HCT116 (cell line): ENCODE data around the gene PLA2G2C. TPM values are rescaled to one million over a fixed set of nuclear protein-coding genes. Genes with fewer than 3 reads are reported as not detected.
A peak's percentile ranks its signal among the peaks of the same experiment; 100 is the strongest.

ENCODE experiments used
- ATAC-seq: fragments of 200-7000 bp; cut with Tn5 transposase; 2 replicates; pipeline ENCODE4 v1.9.1; 2020; ENCODE audit warnings: mild to moderate bottlenecking, moderate library complexity
- BruUV-seq: library from RNA; stranded (reverse); fragments of 400-500 nt; replicated peaks from 2 replicates; lab custom pipeline; 2021; lab: Mats Ljungman, UMichigan
- CTCF ChIA-PET: fragments of 300-600 bp; sonication (Branson Sonifier 250); formaldehyde crosslinking; loops from one replicate; lab custom pipeline; 2021; ENCODE audit warnings: antibody characterized with exemption; lab: Charles Lee
- POLR2A ChIA-PET: fragments of 300-600, 350-600 bp; sonication (Branson Sonifier 250); formaldehyde crosslinking; loops from one replicate; lab custom pipeline; 2021; ENCODE audit warnings: antibody characterized with exemption; lab: Charles Lee
- RAD21 ChIA-PET, 2 experiments: fragments of 300-600 bp; sonication (Branson Sonifier 250); formaldehyde crosslinking; loops; one replicate each; lab custom pipeline; 2023; ENCODE audit warnings: low total read pairs in 2 of 2; ENCODE audit not compliant: uncharacterized antibody in 2 of 2, unreplicated experiment in 2 of 2, low non-redundant PET in 1 of 2; lab: Charles Lee
- DNase-seq: peaks from one replicate; pipeline ENCODE4 v3.0.0-alpha.2; 2010; ENCODE audit warnings: low read depth, low spot score
- H2AFZ ChIP-seq: fragments of 200-600 bp; shearing (Covaris generic), sonication (generic); 2 replicates; pipeline ENCODE4 v1.6.1; 2017; ENCODE audit warnings: low read depth, mixed run types, mixed read lengths, antibody characterized with exemption, low read length; ENCODE audit not compliant: poor library complexity, severe bottlenecking
- H3K27ac ChIP-seq: 2 replicates; pipeline ENCODE4 v1.5.1; 2012; ENCODE audit warnings: low read depth, low read length
- H3K27me3 ChIP-seq: fragments of 200-600 bp; sonication (generic); 2 replicates; pipeline ENCODE4 v1.6.1; 2016; ENCODE audit warnings: mixed run types, low read length, mixed read lengths; ENCODE audit not compliant: insufficient read depth
- H3K36me3 ChIP-seq, 2 experiments: fragments of 200-500 bp in 1 of 2; fragments of 200-600 bp in 1 of 2; sonication (Bioruptor generic) in 1 of 2; sonication (generic) in 1 of 2; 2 replicates each; pipeline versions ENCODE4 v1.5.1 to v1.6.1; 2014 to 2016; ENCODE audit warnings: low read length in 2 of 2, inconsistent platforms in 1 of 2, mixed read lengths in 1 of 2, mixed run types in 1 of 2; ENCODE audit not compliant: insufficient read depth in 2 of 2, control insufficient read depth in 1 of 2
- H3K4me1 ChIP-seq, 2 experiments: fragments of 200-600 bp in 1 of 2; sonication (generic) in 1 of 2; 2 replicates each; pipeline versions ENCODE4 v1.5.1 to v1.6.1; 2012 to 2017; ENCODE audit warnings: low read length in 2 of 2, inconsistent platforms in 1 of 2, mild to moderate bottlenecking in 1 of 2, mixed read lengths in 1 of 2, mixed run types in 1 of 2, moderate library complexity in 1 of 2; ENCODE audit not compliant: insufficient read depth in 2 of 2, control insufficient read depth in 1 of 2
- H3K4me2 ChIP-seq: fragments of 200-600 bp; sonication (generic); 2 replicates; pipeline ENCODE4 v1.6.1; 2017; ENCODE audit warnings: mixed run types, low read length, mixed read lengths
- H3K4me3 ChIP-seq, 2 experiments: fragments of 200-600 bp in 1 of 2; sonication (generic) in 1 of 2; replicated peaks in 1 of 2; 2 replicates each; pipeline ENCODE4 v1.5.1; 2011 to 2016; ENCODE audit warnings: low read length in 2 of 2, control low read depth in 1 of 2, low read depth in 1 of 2, mild to moderate bottlenecking in 1 of 2, mixed read lengths in 1 of 2, mixed run types in 1 of 2
- H3K79me2 ChIP-seq: fragments of 200-600 bp; sonication (generic); 2 replicates; pipeline ENCODE4 v1.6.1; 2017; ENCODE audit warnings: mild to moderate bottlenecking, mixed run types, low read length, moderate library complexity, mixed read lengths; ENCODE audit not compliant: insufficient read depth
- H3K9ac ChIP-seq: fragments of 200-600 bp; sonication (generic); 2 replicates; pipeline ENCODE4 v1.6.1; 2016; ENCODE audit warnings: low read length, mixed read lengths
- H3K9me2 ChIP-seq: fragments of 200-600 bp; sonication (generic), shearing (Covaris generic); 2 replicates; pipeline ENCODE4 v1.6.1; 2017; ENCODE audit warnings: mixed run types, mild to moderate bottlenecking, moderate library complexity; ENCODE audit not compliant: insufficient read depth
- H3K9me3 ChIP-seq, 2 experiments: fragments of 200-500 bp in 1 of 2; fragments of 200-600 bp in 1 of 2; sonication (Bioruptor generic) in 1 of 2; sonication (generic) in 1 of 2; 2 replicates each; pipeline ENCODE4 v1.6.1; 2014 to 2017; ENCODE audit warnings: low read length in 2 of 2, mixed read lengths in 2 of 2, inconsistent platforms in 1 of 2, low read depth in 1 of 2, mild to moderate bottlenecking in 1 of 2, mixed run types in 1 of 2, moderate library complexity in 1 of 2; ENCODE audit not compliant: control insufficient read depth in 1 of 2, insufficient read depth in 1 of 2
- H4K20me1 ChIP-seq: fragments of 200-600 bp; sonication (generic), shearing (Covaris generic); 2 replicates; pipeline ENCODE4 v1.6.1; 2017; ENCODE audit warnings: mixed run types, mild to moderate bottlenecking, moderate library complexity; ENCODE audit not compliant: insufficient read depth
- CEBPB ChIP-seq: IDR thresholded peaks from 2 replicates; pipeline ENCODE4 v1.6.1; 2012; ENCODE audit warnings: low read depth
- CTCF ChIP-seq, 3 experiments: fragments of 200-600 bp in 1 of 3; sonication (generic) in 1 of 3; IDR thresholded peaks in 2 of 3; conservative IDR thresholded peaks in 1 of 3; 2 replicates each; pipeline ENCODE4 v1.5.1; 2012 to 2017; ENCODE audit warnings: low read depth in 2 of 3, low read length in 2 of 3, antibody characterized with exemption in 1 of 3, borderline replicate concordance in 1 of 3, control low read depth in 1 of 3, mild to moderate bottlenecking in 1 of 3, mixed read lengths in 1 of 3, mixed run types in 1 of 3, moderate library complexity in 1 of 3; ENCODE audit not compliant: insufficient read depth in 1 of 3
- EGR1 ChIP-seq: IDR thresholded peaks from 2 replicates; pipeline ENCODE4 v1.6.1; 2012; ENCODE audit warnings: low read depth
- ELF1 ChIP-seq: IDR thresholded peaks from 2 replicates; pipeline ENCODE4 v1.6.1; 2012; ENCODE audit warnings: low read depth, borderline replicate concordance
- EZH2 ChIP-seq: fragments of 200-600 bp; sonication (generic); IDR thresholded peaks from 2 replicates; pipeline ENCODE4 v1.6.1; 2017; ENCODE audit warnings: antibody characterized with exemption, mixed run types
- FOSL1 ChIP-seq: IDR thresholded peaks from 2 replicates; pipeline ENCODE4 v1.6.1; 2012; ENCODE audit warnings: low read depth
- TCF7L2 ChIP-seq: IDR thresholded peaks from 2 replicates; pipeline ENCODE4 v1.7.0; 2011; ENCODE audit warnings: borderline replicate concordance, inconsistent platforms; ENCODE audit not compliant: insufficient read depth, insufficient read length; ENCODE audit errors: extremely low read depth
- ZBTB33 ChIP-seq: IDR thresholded peaks from 2 replicates; pipeline ENCODE4 v1.6.1; 2011; ENCODE audit warnings: mild to moderate bottlenecking, low read length, moderate library complexity; ENCODE audit not compliant: insufficient replicate concordance; ENCODE audit errors: extremely low read depth
- ZFX ChIP-seq: fragments of 450-650 bp; IDR thresholded peaks from 2 replicates; pipeline ENCODE4 v1.6.1; 2017
- ZNF274 ChIP-seq: fragments of 200-500 bp; sonication (Bioruptor generic); IDR thresholded peaks from 2 replicates; pipeline ENCODE4 v1.6.1; 2014; ENCODE audit warnings: mild to moderate bottlenecking, low read depth, low read length, inconsistent platforms
- intact Hi-C: fragments of 100-400 bp; cut with micrococcal nuclease; formaldehyde crosslinking; loops from 2 replicates; pipeline ENCODE4 v1.10.0; 2022
- total RNA-seq: library from RNA; stranded (reverse); gene quantifications from one replicate; pipeline ENCODE4 v1.2.1, GENCODE V29; 2021; ENCODE audit not compliant: unreplicated experiment
- TF ChIP-seq, protein P1 (sequence below): IDR thresholded peaks from 2 replicates; pipeline ENCODE4 v1.6.1; 2012
- TF ChIP-seq, protein P2 (sequence below): IDR thresholded peaks from 2 replicates; pipeline ENCODE4 v1.6.1; 2012

Gene PLA2G2C
- total RNA-seq, 1 experiment from 2014 or later, result not detected

DNA sequence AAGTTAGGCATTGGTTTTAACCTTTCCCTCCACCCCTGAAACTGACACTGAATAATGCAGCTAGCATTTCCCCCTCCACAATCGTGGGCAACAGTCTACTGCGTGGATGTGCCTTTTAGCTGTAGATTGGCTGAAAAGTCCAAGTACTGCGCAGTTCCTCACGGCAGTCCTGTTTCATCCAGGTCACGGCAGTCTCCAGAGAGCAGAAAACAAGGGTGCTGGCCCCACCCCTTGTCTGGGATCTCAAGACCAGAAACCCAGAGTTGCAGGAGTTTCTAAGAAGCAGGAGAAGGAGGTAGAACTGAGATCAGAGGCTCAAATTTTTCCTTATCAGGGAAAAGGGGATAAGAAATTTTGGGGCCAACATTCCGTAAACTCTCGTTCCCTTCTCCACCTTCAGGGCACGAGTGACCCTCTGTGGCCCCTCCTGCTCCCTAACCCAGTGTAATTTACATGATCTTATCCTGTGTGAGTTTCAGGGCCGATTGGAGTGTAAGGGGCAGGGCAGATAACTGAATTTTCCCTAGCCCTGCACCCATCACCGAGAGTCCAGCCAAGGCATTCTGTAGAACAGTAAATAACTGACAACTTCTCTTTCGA is 25.9 kb upstream of the PLA2G2C start:
- Histone ChIP-seq H3K27me3 (no peaks in the 10 kb centered on the region), H3K27ac (no peak overlapping the region), H3K4me3 (no peak overlapping the region), H4K20me1 (no peaks in the 10 kb centered on the region), H3K9me2 (no peaks in the 10 kb centered on the region), H3K4me1 (peaks cover 9 to 28% of the 10 kb centered on the region in 2 experiments), H3K9ac (no peak overlapping the region), H2AFZ (peak overlapping the region; percentile 81), H3K4me2 (peak overlapping the region; percentile 67), H3K36me3 (no peaks in the 10 kb centered on the region), H3K9me3 (no peaks in the 10 kb centered on the region), H3K79me2 (no peaks in the 10 kb centered on the region)
- CTCF ChIA-PET, result interaction anchor here (0.6 to 4.4 kb wide), 18 partner anchors 9 to 376 kb away, joined by 3 to 47 read pairs (median 3); no protein-coding TSS in a partner anchor
- no TSS peak for BruUV-seq
- intact Hi-C loops, result loop anchor here (10.0 kb wide), 2 partner anchors 153 to 423 kb away; partner anchors contain the start of gene PINK1
- RAD21 ChIA-PET, result interaction anchor here (0.6 to 1.3 kb wide), 3 partner anchors 96 to 294 kb away, joined by 4 to 6 read pairs (median 6); no protein-coding TSS in a partner anchor
- no peak for ATAC-seq
- POLR2A ChIA-PET, result interaction anchor here (1.5 kb wide), 1 partner anchor 282 kb away, joined by 12 read pairs; no protein-coding TSS in a partner anchor
- no peak for DNase-seq
- TF ChIP-seq, protein P1, sequence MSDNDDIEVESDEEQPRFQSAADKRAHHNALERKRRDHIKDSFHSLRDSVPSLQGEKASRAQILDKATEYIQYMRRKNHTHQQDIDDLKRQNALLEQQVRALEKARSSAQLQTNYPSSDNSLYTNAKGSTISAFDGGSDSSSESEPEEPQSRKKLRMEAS, result no peak
- TF ChIP-seq CTCF (IDR thresholded peaks at IDR 0.05 in 2 of 3, conservative IDR thresholded peaks at IDR 0.05 in 1 of 3; ENCODE audit: borderline replicate concordance in 1 of 3, insufficient read depth in 1 of 3, low read depth in 2 of 3, low read length in 2 of 3), result no peak
- no peak for TF ChIP-seq ZNF274

DNA sequence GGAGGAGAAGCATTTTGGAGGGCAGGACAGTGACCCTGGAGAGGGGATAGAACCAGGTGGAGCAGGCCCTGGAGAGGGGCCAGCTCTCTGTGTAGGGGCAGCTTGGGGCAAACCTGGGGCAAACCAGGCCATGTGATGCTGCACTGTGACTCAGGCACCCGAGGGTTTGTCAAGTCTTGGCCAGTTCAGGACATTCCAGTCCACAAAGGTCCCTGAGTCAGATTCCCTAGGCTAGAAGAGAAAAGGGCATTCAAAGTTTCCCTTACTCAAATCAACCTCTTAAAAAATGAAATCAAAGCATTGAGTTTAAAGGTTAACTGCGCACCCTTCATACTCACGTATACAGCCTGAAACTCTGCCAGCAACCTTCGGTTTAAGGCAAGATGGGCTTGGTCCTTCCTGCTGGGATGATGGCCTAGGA is 25.2 kb upstream of the PLA2G2C start:
- no TSS peak for BruUV-seq
- ChIA-PET RAD21 (no interaction called here), POLR2A (no interaction called here), CTCF (interaction anchor here (2.1 to 4.4 kb wide), 2 partner anchors 223 to 282 kb away, joined by 8 to 47 read pairs; no protein-coding TSS in a partner anchor)
- H4K20me1 ChIP-seq, result no peaks in the 10 kb centered on the region
- H3K36me3 ChIP-seq, result no peaks in the 10 kb centered on the region
- DNase-seq (peak; percentile 21), ATAC-seq (peak; percentile 56)
- H2AFZ ChIP-seq, result no peak overlapping the region
- intact Hi-C loops, result loop anchor here (10.0 kb wide), 2 partner anchors 153 to 423 kb away; partner anchors contain the start of gene PINK1
- no peak overlapping the region for H3K9ac ChIP-seq
- no peaks in the 10 kb centered on the region for H3K27me3 ChIP-seq
- H3K9me3 ChIP-seq, result no peaks in the 10 kb centered on the region
- peaks cover 9 to 28% of the 10 kb centered on the region in 2 experiments for H3K4me1 ChIP-seq
- peak overlapping the region; percentile 50 for H3K4me2 ChIP-seq
- H3K79me2 ChIP-seq, result no peaks in the 10 kb centered on the region
- no peak overlapping the region for H3K27ac ChIP-seq
- H3K4me3 ChIP-seq, result 0 out of 4 replicates have a peak overlapping the region, but pooled peaks of 1 of the 2 experiments have one; percentile 10
- H3K9me2 ChIP-seq, result no peaks in the 10 kb centered on the region
- no peak for TF ChIP-seq EZH2
- TF ChIP-seq, protein P2, sequence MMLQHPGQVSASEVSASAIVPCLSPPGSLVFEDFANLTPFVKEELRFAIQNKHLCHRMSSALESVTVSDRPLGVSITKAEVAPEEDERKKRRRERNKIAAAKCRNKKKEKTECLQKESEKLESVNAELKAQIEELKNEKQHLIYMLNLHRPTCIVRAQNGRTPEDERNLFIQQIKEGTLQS, result no peak
- no peak for TF ChIP-seq ZFX
- peak; percentile 27; the same call in 1 of the 2 replicates for TF ChIP-seq FOSL1
- TF ChIP-seq ZBTB33, result no peak
- TF ChIP-seq, protein P1, result peak; percentile 23; the same call in 1 of the 2 replicates
- TF ChIP-seq ELF1, result no peak
- no peak for TF ChIP-seq ZNF274
- TF ChIP-seq EGR1, result no peak
- TF ChIP-seq CEBPB, result no peak
- no peak for TF ChIP-seq TCF7L2
